GM18870 (cell line): ENCODE measurements around the gene ZNF205.
"Not testable (repeated sequence)": the region's sequence is repeated elsewhere in the genome, so short reads cannot be mapped to it uniquely, and the experiment has no call there.

Experiments used
- ATAC-seq: cut with Tn5 transposase; IDR thresholded peaks from one replicate; pipeline ENCODE4 v1.9.1; 2021; ENCODE audit warnings: moderate library complexity; ENCODE audit not compliant: unreplicated experiment

ZNF205 gene

DNA sequence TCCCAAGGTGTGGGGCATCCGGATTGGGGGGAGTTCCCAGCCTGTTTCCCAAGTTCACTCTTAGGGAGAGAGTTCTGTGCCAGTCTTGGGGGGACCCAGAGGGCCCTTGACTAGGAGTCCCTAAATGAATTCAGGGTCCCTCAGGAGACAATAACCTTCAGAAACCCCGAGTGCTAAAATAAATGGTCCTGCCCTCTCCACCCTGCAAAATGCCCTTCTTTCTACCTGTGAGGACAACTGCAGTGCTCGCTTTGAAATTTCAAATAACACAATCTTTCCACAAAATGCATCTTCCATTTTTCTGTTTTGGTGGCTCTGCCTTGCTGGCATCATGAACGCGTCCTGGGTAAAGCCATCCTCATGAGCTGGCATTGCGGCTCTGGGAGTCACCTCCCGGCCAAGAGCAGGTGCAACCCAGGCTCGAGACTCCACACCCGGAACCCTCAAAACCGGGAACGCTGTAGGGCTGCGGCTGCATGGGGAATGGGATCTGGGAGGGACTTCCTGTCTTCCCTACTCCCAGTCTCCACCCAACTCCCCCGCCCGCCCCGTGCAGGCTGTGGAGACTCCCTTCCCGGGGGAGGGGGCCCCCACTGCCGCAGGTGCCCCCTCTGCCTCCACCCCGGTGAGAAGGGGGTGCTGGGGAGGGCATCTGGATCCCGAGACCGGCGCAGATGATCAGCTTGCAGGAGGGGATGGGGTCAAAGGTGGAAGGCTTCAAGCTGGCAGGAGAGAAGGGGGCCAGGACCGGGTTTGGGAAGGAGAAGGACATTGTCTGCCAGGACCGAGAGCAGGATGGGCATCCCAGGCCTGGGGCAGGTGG, at the start of gene ZNF205:
Gene ZNF205, plus strand, starts transcription at position 529 of the 823 bp plus-strand sequence. CDS start 845 bp downstream, outside the sequence.
- ATAC-seq: no peak

DNA sequence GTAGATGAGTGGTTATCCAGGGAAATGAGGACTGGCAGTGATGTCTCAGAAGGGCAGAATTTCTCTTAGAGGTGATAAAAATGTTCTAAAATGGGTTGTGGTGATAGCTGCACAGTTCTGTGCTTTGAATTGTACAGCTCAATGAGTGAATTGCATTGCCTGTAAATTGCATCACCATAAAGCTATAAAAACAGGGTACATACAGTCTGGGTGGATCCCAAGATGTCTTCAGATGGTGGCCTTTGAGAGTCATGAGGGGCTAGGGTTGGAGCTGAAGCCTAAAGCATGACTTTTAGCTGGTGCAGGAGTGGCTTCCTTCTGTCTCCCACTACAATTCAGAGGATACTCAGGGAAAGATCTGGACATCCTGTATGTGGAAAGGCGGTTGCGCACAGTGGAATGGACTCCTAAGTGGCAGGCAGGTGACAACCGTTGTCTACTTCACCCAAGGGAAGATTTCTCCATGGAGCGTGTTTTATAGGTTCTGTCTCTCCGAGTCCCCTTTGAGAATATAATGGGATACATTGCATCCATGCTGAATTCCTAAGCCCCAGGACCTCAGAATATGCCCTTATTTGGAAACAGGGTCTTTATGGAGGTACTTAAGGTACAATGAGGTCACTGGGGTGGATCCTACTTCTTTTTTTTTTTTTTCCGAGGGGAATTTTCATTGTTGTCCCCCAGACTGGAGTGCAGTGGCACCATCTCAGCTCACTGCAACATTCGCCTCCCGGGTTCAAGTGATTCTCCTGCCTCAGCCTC, 48.6 kb upstream of the ZNF205 start:
- no peak for ATAC-seq

DNA sequence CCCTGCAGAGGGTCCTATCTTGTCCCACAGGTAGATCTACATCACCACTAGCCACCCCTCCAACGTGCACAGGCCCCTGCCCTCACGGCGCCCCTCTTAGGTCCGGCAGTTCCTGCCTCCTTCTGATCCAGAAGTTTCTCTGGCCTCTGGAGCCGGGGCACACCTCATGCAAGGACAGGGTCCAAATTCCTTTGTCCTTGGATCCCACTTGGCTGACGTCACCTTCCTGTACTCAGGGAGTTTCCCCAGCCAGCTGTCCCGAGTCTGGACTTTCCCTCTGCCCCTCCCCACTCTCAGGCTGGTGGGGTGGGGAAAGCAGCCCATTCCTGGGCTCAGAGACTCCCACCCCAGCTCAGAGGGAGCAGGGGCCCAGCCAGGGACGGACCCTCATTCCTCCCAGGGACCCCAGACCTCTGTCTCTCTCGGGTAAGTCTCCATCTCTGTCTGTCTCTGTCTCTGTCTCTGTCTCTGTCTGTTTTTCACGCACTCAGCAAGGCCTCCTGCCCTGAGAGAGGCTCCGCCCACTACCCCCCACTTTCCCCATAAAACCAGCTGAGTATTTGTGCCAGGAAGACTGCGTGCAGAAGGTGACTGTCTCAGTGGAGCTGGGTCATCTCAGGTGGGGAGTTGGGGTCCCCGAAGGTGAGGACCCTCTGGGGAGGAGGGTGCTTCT, 47.2 kb upstream of the ZNF205 start, which contains the start of gene IL32:
Gene IL32, plus strand, starts transcription at position 572 of the 673 bp plus-strand sequence. CDS start 172 bp downstream, outside the sequence.
- no peak for ATAC-seq

DNA sequence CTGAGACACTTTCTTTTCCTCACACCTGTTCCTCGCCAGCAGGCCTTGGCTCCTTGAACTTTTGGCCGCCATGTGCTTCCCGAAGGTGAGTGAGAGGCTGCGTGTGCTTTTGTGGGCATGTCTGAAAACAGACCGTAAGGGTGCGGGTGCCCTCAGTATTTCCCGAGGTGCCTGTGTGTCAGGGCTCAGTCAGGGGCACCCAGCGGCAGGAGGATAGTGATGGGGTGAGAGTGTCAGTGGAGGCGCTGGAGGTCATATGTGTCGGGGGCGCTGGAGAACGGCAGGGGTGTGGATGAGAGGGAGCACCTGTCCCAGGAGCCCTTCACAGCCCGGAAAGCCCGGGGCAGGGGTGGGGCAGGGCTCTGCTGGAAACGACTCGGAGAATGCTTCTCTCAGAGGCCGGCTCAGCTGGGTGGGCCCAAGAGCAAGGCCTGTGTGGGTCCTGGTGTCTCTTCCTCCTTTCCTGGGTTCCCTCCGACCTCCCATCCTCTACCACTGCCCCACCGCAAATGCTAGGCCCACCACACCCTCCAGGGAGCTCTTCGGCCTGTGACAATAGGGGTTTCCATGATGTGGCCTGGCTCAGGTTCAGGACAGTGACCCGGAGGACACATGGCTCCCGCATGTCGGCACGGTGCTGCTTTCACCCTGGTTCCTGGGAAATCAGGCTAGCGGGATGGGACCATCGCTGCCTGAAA, 46.5 kb upstream of the ZNF205 start:
- no peak for ATAC-seq

DNA sequence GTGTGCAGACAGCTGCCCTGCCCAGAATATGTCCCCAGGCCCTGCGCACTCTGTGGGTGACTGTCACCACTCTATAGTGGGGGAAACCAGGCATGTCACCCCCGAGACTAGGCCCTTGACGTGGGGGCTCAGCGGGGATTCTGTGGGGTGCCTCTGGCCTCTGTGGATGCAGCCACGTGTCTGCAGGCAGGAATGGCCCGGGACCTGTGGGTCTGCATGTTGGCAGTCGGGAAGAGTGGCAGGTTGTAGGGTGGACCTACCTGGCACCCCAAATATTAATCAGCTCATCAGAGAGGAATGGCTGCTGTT, 46.0 kb upstream of the ZNF205 start:
- ATAC-seq: no peak

DNA sequence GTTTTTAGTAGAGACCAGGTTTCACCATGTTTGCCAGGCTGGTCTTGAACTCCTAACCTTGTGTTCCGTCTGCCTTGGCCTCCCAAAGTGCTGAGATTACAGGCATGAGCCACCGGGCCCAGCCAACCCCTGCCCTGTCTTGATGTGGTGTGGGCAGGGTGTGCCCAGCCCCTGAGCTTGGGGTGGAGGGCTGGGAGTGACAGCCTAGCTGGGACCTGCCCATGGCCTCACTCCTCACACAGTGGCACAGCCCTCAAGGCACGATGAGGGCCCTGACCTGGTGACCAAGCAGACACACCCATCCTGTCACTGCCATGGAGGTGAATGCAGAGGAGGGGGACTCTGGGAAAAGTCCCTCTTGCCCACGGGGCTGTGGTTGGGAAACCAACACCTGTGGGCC, 43.9 kb upstream of the ZNF205 start:
- no peak for ATAC-seq

DNA sequence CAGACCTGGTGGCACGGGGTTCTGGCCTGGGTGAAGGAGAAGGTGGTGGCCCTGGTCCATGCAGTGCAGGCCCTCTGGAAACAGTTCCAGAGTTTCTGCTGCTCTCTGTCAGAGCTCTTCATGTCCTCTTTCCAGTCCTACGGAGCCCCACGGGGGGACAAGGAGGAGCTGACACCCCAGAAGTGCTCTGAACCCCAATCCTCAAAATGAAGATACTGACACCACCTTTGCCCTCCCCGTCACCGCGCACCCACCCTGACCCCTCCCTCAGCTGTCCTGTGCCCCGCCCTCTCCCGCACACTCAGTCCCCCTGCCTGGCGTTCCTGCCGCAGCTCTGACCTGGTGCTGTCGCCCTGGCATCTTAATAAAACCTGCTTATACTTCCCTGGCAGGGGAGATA, 43.2 kb upstream of the ZNF205 start:
- ATAC-seq: not testable (repeated sequence)

DNA sequence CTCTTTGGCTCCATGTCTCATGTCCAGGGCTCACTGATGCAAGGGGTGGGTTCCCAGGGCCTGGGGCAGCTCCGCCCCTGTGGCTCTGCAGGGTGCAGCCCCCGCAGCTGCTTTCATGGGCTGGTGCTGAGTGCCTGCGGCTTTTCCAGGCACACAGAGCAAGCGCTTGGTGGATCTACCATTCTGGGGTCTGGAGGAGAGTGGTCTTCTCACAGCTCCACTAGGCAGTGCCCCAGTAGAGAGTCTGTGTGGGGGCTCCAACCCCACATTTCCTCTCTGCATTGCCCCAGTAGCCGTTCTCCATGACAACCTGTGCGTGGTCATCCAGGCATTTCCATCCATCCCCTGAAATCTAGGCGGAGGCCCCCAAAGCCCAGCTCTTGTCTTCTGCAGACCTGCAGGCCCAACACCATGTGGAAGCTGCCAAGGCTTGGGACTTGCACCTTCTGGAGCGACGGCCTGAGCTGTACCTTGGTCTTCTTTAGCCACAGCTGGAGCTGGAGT, 41.7 kb upstream of the ZNF205 start:
- ATAC-seq: no peak

DNA sequence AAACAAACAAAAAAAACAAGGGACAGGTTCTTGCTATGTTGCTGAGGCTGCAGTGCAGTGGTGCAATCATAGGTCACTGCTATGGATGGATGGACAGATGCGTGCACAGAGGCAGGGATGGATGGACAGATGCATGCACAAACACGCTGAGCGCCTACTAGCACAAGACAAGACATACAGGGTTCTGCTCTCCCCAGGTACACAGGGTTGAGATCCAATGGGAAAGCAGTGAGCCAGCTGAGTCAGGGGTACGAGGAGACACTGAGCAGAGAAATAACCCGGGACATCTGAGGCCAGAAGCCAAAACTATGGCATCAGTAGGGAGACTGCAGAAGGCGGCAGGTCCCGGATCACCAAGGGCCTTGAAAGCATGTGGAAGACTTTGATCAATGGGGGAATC, 40.7 kb upstream of the ZNF205 start:
- no peak for ATAC-seq

DNA sequence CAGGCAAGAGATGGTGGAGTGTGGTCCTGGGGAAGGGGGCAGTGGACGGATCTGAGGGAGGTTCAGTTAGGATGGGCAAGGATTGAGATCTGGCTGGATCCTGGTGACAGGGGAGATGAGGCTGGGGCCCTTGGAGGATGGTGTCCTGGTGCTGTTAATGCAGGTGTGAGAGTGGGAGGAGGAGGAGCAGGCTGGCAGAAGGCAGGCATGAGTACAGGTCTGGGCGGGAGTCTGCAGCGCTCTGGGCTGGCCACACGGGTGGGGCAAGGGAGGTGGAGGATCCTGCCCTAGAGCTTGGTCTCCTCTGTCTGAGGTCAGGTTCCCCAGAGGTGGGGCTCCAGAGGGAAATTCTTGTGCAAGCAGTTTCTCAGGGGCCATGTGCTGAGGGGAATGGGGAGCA, 40.2 kb upstream of the ZNF205 start:
- ATAC-seq: not testable (repeated sequence)

DNA sequence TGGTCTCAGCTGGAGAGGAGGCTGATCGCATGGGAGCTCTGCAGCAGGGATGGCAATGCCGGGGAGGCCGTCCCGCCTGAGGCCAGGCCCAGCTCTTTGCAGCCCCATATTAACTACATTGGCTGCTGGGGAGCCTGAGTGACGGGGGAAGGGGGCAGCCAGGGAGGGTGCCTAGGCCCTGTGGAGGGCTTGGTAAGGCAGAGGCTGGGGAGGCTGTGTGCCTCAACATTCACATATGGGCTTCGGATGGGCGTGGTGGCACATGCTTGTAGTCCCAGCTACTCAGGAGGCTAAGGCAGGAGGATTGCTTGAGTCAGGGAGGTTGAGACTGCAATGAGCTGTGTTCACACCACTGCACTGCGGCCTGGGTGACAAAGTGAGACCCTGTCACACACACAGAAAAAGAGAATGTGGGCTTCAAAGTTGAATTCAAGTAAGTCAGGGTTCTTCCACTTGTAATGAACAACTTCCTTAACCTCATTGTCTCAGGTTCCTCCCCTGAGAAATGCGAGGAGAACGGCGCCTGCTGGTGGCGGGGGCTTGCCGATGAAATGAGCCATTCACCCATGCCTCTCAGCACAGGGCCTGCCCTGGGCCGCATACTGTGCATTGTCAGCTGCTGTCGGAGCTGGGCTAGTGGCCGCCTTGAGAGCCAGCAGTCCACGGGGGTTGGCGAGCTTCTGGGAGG, 39.7 kb upstream of the ZNF205 start:
- ATAC-seq: not testable (repeated sequence)

DNA sequence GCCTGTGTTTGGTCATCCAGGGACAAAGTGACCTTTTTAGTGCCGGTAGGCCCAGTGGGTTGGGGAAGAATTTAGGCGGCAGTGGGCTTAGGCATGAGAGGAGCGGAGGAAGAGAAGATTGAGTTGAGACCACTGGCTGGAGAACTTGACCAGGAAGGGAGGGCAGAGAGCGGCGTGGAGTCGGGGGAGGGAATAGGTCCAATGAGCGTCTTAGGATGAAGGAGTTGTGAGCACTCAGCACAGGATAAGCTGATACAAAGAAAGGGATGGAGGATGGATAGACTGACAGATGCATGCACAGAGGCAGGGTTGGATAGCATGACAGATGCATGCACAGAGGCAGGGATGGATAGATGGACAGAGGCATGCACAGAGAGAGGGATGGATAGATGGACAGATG, 38.9 kb upstream of the ZNF205 start:
- no peak for ATAC-seq

DNA sequence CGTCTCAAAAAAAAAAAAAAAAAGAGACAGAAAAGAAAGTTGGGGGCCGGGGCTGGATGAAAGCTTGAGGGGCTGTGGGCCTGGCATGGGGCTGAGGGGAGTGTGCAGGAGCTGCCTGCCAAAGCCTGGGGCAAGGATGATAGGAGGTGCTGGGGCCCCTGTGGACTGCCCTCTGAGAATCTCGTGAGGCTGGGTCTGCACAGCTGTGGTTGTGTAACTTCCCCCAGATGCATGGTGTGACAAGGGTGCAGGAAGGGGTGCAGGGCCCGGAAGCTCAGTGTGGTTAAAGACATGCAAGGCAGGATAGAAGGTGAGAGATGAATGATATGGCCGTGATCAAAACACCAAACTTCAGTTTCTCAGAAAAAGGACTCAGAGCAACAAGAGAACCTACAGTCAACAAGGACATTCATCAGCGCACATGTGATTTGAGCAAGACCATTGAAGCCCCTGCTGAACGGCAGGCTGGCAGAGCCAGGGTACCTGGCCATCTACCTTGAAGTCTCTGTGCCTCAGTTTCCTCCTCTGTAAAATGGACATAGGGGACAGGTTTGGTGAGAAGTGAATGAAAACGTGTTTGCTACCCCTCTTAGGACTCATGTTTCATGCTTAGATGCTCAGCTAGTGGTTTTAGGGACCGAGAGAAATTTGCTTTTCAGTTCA, 37.4 kb upstream of the ZNF205 start:
- ATAC-seq: no peak

DNA sequence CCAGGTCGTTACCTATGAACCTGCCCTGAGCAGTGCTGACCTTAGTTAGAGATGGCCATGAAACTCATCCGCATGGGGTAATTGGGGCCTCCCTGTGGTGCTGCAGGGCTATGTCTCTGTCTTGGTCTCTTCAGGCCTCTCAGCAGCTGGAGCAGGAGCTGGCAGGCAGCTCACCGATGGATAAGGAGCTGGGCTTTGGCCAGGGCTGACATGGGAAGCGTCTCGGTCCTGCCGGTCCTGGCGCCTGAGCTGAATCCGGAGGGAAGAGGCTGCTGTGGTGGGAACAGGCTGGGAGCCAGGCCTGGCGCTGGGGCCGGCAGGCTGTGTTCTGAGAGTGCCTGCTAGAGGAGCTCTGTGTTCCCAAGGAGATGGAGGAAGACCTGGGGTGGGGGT, 36.9 kb upstream of the ZNF205 start:
- no peak for ATAC-seq

DNA sequence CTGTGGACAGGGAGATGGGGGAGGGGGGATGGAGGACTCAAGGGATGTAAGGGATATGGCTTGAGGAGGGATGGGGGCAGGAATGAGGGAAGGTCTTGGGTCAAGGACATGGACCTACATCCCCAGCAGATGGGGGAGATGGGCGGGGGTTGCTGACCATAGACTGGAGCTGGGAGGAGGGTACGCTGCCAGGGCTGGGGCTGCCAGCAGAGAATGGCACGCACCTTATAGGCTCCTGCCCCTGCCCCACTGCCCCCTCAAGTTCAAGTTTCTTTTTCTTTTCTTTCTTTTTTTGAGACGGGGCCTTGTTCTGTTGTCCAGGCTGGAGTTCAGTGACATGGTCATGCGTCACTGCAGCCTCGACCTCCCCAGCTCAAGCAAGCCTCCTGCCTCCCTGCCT, 36.4 kb upstream of the ZNF205 start:
- not testable (repeated sequence) for ATAC-seq

DNA sequence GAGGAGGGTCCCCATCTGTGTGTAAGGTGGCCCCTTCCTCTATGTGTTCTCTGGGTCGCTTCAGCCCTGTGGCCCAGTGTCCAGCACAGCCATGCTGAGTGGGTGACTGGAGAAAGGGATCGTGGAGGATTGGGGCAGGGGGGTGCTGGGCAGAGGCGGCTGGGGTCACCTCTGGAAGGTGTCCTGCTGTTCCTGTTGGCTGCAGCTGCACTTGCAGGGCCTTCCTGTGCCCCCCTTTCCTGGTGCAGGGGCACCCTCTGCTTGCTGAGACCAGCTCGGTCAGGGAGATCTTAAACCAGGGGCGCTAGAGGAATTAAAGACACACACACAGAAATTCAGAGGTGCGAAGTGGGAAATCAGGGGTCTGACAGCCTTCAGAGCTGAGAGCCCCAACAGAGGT, 35.8 kb upstream of the ZNF205 start:
- no peak for ATAC-seq

DNA sequence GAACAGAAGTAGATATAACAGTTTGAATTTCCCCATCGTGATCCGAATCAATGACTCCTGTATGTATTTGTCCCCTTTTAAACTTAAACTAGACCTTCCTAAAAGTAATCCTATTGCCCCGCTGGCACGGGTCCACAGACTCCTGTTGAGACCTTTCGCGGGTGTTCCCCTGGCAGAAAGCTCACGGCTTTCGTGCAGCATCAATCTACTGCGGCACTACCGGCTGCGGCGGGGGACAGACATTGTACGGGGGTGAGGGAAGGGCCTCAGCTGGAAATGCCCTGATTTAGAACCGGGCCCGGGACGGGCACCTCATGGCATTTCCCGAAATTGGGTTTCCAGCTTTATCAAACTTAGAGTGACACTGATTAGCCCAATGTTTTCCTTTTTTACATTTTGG, 32.4 kb upstream of the ZNF205 start:
- no peak for ATAC-seq

DNA sequence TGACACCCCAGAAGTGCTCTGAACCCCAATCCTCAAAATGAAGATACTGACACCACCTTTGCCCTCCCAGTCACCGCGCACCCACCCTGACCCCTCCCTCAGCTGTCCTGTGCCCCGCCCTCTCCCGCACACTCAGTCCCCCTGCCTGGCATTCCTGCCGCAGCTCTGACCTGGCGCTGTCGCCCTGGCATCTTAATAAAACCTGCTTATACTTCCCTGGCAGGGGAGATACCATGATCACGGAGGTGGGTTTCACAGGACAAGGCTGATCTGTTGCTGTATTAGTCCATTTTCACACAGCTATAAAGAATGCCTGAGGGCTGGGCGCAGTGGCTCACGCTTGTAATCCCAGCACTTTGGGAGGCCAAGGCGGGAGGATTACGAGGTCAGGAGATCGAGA, 30.4 kb upstream of the ZNF205 start:
- ATAC-seq: not testable (repeated sequence)

DNA sequence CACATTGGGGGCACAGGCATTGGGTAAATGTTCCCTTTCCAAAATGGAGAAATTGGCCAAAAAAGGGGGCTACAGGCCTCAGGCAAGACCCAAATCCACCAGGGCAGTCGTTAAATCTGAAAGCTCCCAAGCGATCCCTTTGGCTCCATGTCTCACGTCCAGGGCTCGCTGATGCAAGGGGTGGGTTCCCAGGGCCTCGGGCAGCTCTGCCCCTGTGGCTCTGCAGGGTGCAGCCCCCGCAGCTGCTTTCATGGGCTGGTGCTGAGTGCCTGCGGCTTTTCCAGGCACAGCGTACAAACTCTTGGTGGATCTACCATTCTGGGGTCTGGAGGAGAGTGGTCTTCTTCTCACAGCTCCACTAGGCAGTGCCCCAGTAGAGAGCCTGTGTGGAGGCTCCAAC, 29.0 kb upstream of the ZNF205 start:
- ATAC-seq: not testable (repeated sequence)

DNA sequence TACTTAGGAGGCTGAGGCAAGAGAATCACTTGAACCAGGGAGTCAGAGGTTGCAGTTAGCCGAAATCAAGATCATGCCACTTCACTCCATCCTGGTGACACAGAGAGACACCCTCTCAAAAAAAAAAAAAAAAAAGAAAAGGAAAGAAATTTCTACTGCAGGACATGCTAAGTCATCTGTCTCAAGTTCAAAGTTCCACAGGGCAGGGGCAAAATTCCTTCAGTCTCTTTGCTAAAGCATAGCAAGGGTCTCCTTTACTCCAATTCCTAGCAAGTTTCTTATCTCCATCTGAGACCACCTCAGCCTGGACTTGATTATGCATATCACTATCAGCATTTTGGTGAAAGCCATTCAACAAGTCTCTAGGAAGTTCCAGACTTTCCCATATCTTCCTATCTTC, 27.9 kb upstream of the ZNF205 start:
- no peak for ATAC-seq
